Ishikawa (cell line): ENCODE data around the gene DNAJA4.

ENCODE experiments used
- CEBPB ChIP-seq: IDR thresholded peaks from 2 replicates; pipeline ENCODE4 v1.6.1; 2012
- EGR1 ChIP-seq: IDR thresholded peaks from 2 replicates; pipeline ENCODE4 v1.6.1; 2012
- EP300 ChIP-seq: IDR thresholded peaks from 2 replicates; pipeline ENCODE4 v1.6.1; 2012; ENCODE audit warnings: borderline replicate concordance
- MAX ChIP-seq: IDR thresholded peaks from 2 replicates; pipeline ENCODE4 v1.6.1; 2012
- RAD21 ChIP-seq: IDR thresholded peaks from 2 replicates; pipeline ENCODE4 v1.6.1; 2012; ENCODE audit warnings: low read depth
- TCF12 ChIP-seq: IDR thresholded peaks from 2 replicates; pipeline ENCODE4 v1.6.1; 2012; ENCODE audit warnings: low read depth
- TEAD4 ChIP-seq: IDR thresholded peaks from 2 replicates; pipeline ENCODE4 v1.6.1; 2012
- ZBTB7A ChIP-seq: IDR thresholded peaks from 2 replicates; pipeline ENCODE4 v1.6.1; 2012; ENCODE audit warnings: low read depth

- TF ChIP-seq EP300 (no peak), MAX (no peak), TCF12 (no peak), RAD21 (no peak), EGR1 (no peak), TEAD4 (no peak), ZBTB7A (no peak), CEBPB (no peak)
These were observed 34.6 kb upstream of the DNAJA4 start for GRCh38 chr15:78229431-78230406.
